Measurements from ENCODE around the gene CFAP251. TPM values are rescaled to one million over a fixed set of nuclear protein-coding genes. Genes with fewer than 3 reads are reported as not detected.

Gene CFAP251
- total and polyA plus RNA-seq, 2 of the 8 experiments (the other 6 are each of a cell fraction or from before 2014, with no cell fraction given), result 1.8 to 2.9 TPM

DNA sequence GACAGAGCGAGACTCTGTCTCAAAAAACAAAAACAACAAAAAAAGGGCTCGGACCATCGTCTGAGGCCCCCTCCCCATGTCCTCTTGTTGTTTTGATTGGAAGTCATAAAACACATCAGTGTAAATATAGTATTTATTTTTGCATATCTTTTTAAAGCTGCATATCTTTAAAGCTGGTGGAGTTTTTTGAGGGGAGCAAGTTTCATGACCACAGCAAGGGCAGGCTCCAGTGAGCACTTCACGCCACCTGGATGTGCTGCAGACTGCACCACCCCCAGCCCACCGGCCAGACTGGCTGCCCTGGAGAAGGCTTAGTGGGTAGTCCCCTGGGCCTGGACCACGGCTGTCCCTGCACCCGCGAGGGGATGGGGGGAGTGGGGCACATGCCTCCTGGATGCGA is 91.3 kb downstream of the CFAP251 start:
- H3K23me2 ChIP-seq (ENCODE audit: low read depth, low read length), result no peaks in the 10 kb centered on the region
- TF ChIP-seq SIX5 (IDR thresholded peaks at IDR 0.05; ENCODE audit: low read depth, low read length), result no peak

More for the DNA sequence above, 91.3 kb downstream of the CFAP251 start:
- Histone ChIP-seq H3K27ac (ENCODE audit: low read depth, low read length) (no peak overlapping the region), H3K79me1 (ENCODE audit: low read depth, low read length) (no peaks in the 10 kb centered on the region), H3K4me1 (replicated peaks in 1 of 4; ENCODE audit: control insufficient read depth in 3 of 4, insufficient read depth in 4 of 4, low read length in 3 of 4) (no peaks in the 10 kb centered on the region), H3K36me3 (ENCODE audit: control insufficient read depth in 2 of 4, insufficient read depth in 4 of 4, low read length in 3 of 4) (no peaks in the 10 kb centered on the region), H3K4ac (replicated peaks; ENCODE audit: insufficient read length, low read depth, low read length) (no peak overlapping the region), H3K23ac (ENCODE audit: insufficient read length) (no peak overlapping the region), H3K9me3 (ENCODE audit: insufficient read depth in 2 of 2, low read depth in 1 of 2, low read length in 1 of 2) (no peaks in the 10 kb centered on the region), H3K27me3 (replicated peaks in 1 of 4; ENCODE audit: control insufficient read depth in 3 of 4, extremely low read depth in 1 of 4, insufficient read depth in 3 of 4, low read length in 3 of 4) (no peaks in the 10 kb centered on the region), H3K79me2 (ENCODE audit: control insufficient read depth in 1 of 2, insufficient read depth in 2 of 2, low read length in 2 of 2) (no peaks in the 10 kb centered on the region), H3K56ac (replicated peaks; ENCODE audit: insufficient read length, low read depth, low read length) (no peak overlapping the region), H3K18ac (ENCODE audit: extremely low read depth, low read length) (no peak overlapping the region), H3K4me3 (ENCODE audit: extremely low read depth in 1 of 4, insufficient read depth in 2 of 4, low read depth in 3 of 4, low read length in 4 of 4) (no peak overlapping the region), H2BK12ac (ENCODE audit: low read depth, low read length) (no peak overlapping the region), H4K91ac (replicated peaks; ENCODE audit: insufficient read length, low read length) (no peak overlapping the region), H3K14ac (ENCODE audit: insufficient read length) (no peak overlapping the region), H4K5ac (ENCODE audit: insufficient read length, low read depth, low read length) (no peak overlapping the region), H2BK15ac (ENCODE audit: low read length) (no peak overlapping the region), H4K8ac (ENCODE audit: extremely low read depth, insufficient read depth, low read length) (no peak overlapping the region), H2BK5ac (ENCODE audit: low read depth, low read length) (no peak overlapping the region), H2BK120ac (replicated peaks; ENCODE audit: low read depth, low read length) (no peak overlapping the region), H3K9ac (replicated peaks in 1 of 4; ENCODE audit: extremely low read depth in 1 of 4, low read depth in 3 of 4, low read length in 3 of 4) (no peak overlapping the region), H3K4me2 (ENCODE audit: insufficient read depth in 1 of 2, low read depth in 2 of 2, low read length in 2 of 2) (no peak overlapping the region), H4K20me1 (replicated peaks in 1 of 2; ENCODE audit: control insufficient read depth in 1 of 2, insufficient read depth in 2 of 2, low read length in 2 of 2) (no peaks in the 10 kb centered on the region), H2BK20ac (ENCODE audit: low read length) (no peak overlapping the region), H2AFZ (ENCODE audit: low read length) (no peak overlapping the region), H2AK5ac (ENCODE audit: low read depth, low read length) (no peak overlapping the region)
- POLR2A ChIA-PET (ENCODE audit: partially characterized antibody), result interaction anchor here (1.0 kb wide), 1 partner anchor 11 kb away, joined by 3 read pairs; no protein-coding TSS in a partner anchor
- 89% methylated on average over 9 of the region's 9 CpGs; no CpG with 5 or more reads in 1 of the 2 experiments for WGBS, 2 experiments (ENCODE audit: extremely low coverage in 1 of 2, insufficient coverage in 1 of 2, insufficient read length in 1 of 2, insufficient replicate concordance in 2 of 2, low coverage in 1 of 2, low lambda C conversion rate in 2 of 2, missing lambda C conversion rate in 1 of 2)
- FAIRE-seq, result no peak
- DNase-seq (ENCODE audit: low read depth in 1 of 2, low spot score in 2 of 2), result no peak
- CTCF ChIA-PET (ENCODE audit: partially characterized antibody), result interaction anchor here (1.6 to 2.6 kb wide), 3 partner anchors 46 to 113 kb away, joined by 3 to 9 read pairs (median 3); no protein-coding TSS in a partner anchor

Measured in H1 (cell line).